HepG2 (cell line): ENCODE data around the gene WDR18. TPM values are rescaled to one million over a fixed set of nuclear protein-coding genes. Genes with fewer than 3 reads are reported as not detected.

Experiments
- CBX1 ChIP-seq: IDR thresholded peaks from one replicate; pipeline ENCODE4 v1.6.1; 2016; ENCODE audit warnings: antibody characterized with exemption, low read depth
- CHD4 ChIP-seq: fragments of 200-600 bp; sonication (generic); IDR thresholded peaks from 2 replicates; pipeline ENCODE4 v1.7.0; 2017; ENCODE audit warnings: mild to moderate bottlenecking, low read length, borderline replicate concordance
- FOSL2 ChIP-seq: sonication (generic); formaldehyde crosslinking; IDR thresholded peaks from 2 replicates; pipeline ENCODE4 v1.4.0; 2020; ENCODE audit warnings: missing genetic modification reagents
- HOXA3 ChIP-seq: sonication (generic); formaldehyde crosslinking; IDR thresholded peaks from 2 replicates; pipeline ENCODE4 v1.5.0; 2020; ENCODE audit warnings: missing genetic modification reagents
- LCORL ChIP-seq, 2 experiments: fragments of 450-650 bp in 1 of 2; sonication (generic) in 1 of 2; formaldehyde crosslinking in 1 of 2; IDR thresholded peaks; 2 replicates each; pipeline versions ENCODE4 v1.5.0 to v1.6.1; 2017 to 2020; ENCODE audit warnings: antibody characterized with exemption in 1 of 2, missing genetic modification reagents in 1 of 2
- RXRB ChIP-seq: IDR thresholded peaks from 2 replicates; pipeline ENCODE4 v1.6.1; 2016; ENCODE audit warnings: borderline replicate concordance, missing genetic modification reagents, missing compliant biosample characterization
- STAG1 ChIP-seq: sonication (generic); formaldehyde crosslinking; IDR thresholded peaks from 2 replicates; pipeline ENCODE4 v1.4.0; 2020; ENCODE audit warnings: missing genetic modification reagents
- TEAD3 ChIP-seq: optimal IDR thresholded peaks from 2 replicates; pipeline ENCODE3; 2016; ENCODE audit warnings: borderline replicate concordance
- TSC22D2 ChIP-seq: sonication (generic); formaldehyde crosslinking; IDR thresholded peaks from 2 replicates; pipeline ENCODE4 v1.5.1; 2020; ENCODE audit warnings: missing genetic modification reagents, mild to moderate bottlenecking, borderline replicate concordance
- ZNF333 ChIP-seq: sonication (generic); formaldehyde crosslinking; IDR thresholded peaks from 2 replicates; pipeline ENCODE4 v1.4.0; 2020; ENCODE audit warnings: mild to moderate bottlenecking, missing genetic modification reagents, borderline replicate concordance
- ZNF552 ChIP-seq: sonication (generic); formaldehyde crosslinking; IDR thresholded peaks from 2 replicates; pipeline ENCODE4 v1.9.0; 2022; ENCODE audit warnings: missing genetic modification reagents, mild to moderate bottlenecking, borderline replicate concordance
- ZNF782 ChIP-seq: sonication (generic); formaldehyde crosslinking; IDR thresholded peaks from 2 replicates; pipeline ENCODE4 v1.4.0; 2020; ENCODE audit warnings: missing genetic modification reagents, mild to moderate bottlenecking, borderline replicate concordance
- ZSCAN12 ChIP-seq: sonication (generic); formaldehyde crosslinking; IDR thresholded peaks from 2 replicates; pipeline ENCODE4 v1.9.0; 2021; ENCODE audit warnings: mild to moderate bottlenecking, missing genetic modification reagents
- polyA plus RNA-seq, 8 experiments: library from polyadenylated mRNA; depleted of rRNA in 3 of 8; stranded (reverse) in 7 of 8; unstranded in 1 of 8; fragments of >200 nt; fragmentation: Illumina TruSeq in 4 of 8; extraction: Trizol in 4 of 8; gene quantifications; 2 replicates each; pipeline versions ENCODE4 v1.2.1 to v1.2.3, GENCODE V29; 2011 to 2016; ENCODE audit warnings: low read depth in 4 of 8, missing spikeins in 1 of 8, mixed read lengths in 1 of 8; ENCODE audit not compliant: insufficient read depth in 1 of 8
- total RNA-seq, 5 experiments: library from RNA; depleted of rRNA; stranded (reverse); fragments of >200 nt; fragmentation: Illumina TruSeq; extraction: Trizol; gene quantifications; 2 replicates each; pipeline ENCODE4 v1.2.3, GENCODE V29; 2016; ENCODE audit warnings: low read depth in 1 of 5
- TF ChIP-seq, protein P1 (sequence below): sonication (generic); formaldehyde crosslinking; IDR thresholded peaks from 2 replicates; pipeline ENCODE4 v1.5.1; 2020; ENCODE audit warnings: mild to moderate bottlenecking, missing genetic modification reagents, borderline replicate concordance
- TF ChIP-seq, protein P2 (sequence below): sonication (generic); formaldehyde crosslinking; IDR thresholded peaks from 2 replicates; pipeline ENCODE4 v1.8.1; 2022; ENCODE audit warnings: mild to moderate bottlenecking, missing genetic modification reagents
- TF ChIP-seq, protein P3 (sequence below): sonication (generic); formaldehyde crosslinking; IDR thresholded peaks from 2 replicates; pipeline ENCODE4 v1.5.1; 2020; ENCODE audit warnings: mild to moderate bottlenecking, missing genetic modification reagents, moderate library complexity
- TF ChIP-seq, protein P4 (sequence below): IDR thresholded peaks from 2 replicates; pipeline ENCODE4 v1.6.1; 2018; ENCODE audit warnings: missing genetic modification reagents, mild to moderate bottlenecking, missing compliant biosample characterization

The WDR18 gene
- total and polyA plus RNA-seq, 2 of the 13 experiments (the other 11 are each of a cell fraction or from before 2014, with no cell fraction given), result 36.4 to 47.6 TPM

DNA sequence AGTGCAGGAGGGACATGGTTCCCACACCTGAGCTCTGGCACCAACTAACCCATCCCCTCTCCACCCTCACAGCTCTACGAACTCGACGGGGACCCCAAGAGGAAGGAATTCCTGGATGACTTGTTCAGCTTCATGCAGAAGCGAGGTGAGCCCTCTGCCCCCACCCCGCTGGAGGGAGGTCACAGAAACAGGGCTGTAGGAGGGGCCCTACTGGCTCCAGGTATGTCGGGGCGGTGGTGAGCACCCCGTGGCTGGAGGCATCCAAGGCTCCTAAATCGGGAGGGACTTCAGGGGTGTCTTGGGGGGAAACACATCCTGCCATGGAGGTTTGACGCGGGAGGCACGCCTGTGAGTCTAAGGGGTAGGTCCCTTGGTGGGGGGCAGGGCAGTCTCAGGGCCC is 24.1 kb upstream of the WDR18 start (continued):
- TF ChIP-seq, protein P1, sequence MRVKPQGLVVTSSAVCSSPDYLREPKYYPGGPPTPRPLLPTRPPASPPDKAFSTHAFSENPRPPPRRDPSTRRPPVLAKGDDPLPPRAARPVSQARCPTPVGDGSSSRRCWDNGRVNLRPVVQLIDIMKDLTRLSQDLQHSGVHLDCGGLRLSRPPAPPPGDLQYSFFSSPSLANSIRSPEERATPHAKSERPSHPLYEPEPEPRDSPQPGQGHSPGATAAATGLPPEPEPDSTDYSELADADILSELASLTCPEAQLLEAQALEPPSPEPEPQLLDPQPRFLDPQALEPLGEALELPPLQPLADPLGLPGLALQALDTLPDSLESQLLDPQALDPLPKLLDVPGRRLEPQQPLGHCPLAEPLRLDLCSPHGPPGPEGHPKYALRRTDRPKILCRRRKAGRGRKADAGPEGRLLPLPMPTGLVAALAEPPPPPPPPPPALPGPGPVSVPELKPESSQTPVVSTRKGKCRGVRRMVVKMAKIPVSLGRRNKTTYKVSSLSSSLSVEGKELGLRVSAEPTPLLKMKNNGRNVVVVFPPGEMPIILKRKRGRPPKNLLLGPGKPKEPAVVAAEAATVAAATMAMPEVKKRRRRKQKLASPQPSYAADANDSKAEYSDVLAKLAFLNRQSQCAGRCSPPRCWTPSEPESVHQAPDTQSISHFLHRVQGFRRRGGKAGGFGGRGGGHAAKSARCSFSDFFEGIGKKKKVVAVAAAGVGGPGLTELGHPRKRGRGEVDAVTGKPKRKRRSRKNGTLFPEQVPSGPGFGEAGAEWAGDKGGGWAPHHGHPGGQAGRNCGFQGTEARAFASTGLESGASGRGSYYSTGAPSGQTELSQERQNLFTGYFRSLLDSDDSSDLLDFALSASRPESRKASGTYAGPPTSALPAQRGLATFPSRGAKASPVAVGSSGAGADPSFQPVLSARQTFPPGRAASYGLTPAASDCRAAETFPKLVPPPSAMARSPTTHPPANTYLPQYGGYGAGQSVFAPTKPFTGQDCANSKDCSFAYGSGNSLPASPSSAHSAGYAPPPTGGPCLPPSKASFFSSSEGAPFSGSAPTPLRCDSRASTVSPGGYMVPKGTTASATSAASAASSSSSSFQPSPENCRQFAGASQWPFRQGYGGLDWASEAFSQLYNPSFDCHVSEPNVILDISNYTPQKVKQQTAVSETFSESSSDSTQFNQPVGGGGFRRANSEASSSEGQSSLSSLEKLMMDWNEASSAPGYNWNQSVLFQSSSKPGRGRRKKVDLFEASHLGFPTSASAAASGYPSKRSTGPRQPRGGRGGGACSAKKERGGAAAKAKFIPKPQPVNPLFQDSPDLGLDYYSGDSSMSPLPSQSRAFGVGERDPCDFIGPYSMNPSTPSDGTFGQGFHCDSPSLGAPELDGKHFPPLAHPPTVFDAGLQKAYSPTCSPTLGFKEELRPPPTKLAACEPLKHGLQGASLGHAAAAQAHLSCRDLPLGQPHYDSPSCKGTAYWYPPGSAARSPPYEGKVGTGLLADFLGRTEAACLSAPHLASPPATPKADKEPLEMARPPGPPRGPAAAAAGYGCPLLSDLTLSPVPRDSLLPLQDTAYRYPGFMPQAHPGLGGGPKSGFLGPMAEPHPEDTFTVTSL (CRISPR knock-in tag), result no peak
- TF ChIP-seq ZNF782 (CRISPR knock-in tag), result no peak
- TF ChIP-seq STAG1 (CRISPR knock-in tag), result peak; percentile 25; the same call in 1 of the 2 replicates
- 0 out of 2 replicates have a peak, but pooled peaks have one; percentile 7 for TF ChIP-seq ZNF552 (CRISPR knock-in tag)
- TF ChIP-seq, protein P2, sequence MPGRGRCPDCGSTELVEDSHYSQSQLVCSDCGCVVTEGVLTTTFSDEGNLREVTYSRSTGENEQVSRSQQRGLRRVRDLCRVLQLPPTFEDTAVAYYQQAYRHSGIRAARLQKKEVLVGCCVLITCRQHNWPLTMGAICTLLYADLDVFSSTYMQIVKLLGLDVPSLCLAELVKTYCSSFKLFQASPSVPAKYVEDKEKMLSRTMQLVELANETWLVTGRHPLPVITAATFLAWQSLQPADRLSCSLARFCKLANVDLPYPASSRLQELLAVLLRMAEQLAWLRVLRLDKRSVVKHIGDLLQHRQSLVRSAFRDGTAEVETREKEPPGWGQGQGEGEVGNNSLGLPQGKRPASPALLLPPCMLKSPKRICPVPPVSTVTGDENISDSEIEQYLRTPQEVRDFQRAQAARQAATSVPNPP (CRISPR knock-in tag), result no peak
- TF ChIP-seq, protein P3, sequence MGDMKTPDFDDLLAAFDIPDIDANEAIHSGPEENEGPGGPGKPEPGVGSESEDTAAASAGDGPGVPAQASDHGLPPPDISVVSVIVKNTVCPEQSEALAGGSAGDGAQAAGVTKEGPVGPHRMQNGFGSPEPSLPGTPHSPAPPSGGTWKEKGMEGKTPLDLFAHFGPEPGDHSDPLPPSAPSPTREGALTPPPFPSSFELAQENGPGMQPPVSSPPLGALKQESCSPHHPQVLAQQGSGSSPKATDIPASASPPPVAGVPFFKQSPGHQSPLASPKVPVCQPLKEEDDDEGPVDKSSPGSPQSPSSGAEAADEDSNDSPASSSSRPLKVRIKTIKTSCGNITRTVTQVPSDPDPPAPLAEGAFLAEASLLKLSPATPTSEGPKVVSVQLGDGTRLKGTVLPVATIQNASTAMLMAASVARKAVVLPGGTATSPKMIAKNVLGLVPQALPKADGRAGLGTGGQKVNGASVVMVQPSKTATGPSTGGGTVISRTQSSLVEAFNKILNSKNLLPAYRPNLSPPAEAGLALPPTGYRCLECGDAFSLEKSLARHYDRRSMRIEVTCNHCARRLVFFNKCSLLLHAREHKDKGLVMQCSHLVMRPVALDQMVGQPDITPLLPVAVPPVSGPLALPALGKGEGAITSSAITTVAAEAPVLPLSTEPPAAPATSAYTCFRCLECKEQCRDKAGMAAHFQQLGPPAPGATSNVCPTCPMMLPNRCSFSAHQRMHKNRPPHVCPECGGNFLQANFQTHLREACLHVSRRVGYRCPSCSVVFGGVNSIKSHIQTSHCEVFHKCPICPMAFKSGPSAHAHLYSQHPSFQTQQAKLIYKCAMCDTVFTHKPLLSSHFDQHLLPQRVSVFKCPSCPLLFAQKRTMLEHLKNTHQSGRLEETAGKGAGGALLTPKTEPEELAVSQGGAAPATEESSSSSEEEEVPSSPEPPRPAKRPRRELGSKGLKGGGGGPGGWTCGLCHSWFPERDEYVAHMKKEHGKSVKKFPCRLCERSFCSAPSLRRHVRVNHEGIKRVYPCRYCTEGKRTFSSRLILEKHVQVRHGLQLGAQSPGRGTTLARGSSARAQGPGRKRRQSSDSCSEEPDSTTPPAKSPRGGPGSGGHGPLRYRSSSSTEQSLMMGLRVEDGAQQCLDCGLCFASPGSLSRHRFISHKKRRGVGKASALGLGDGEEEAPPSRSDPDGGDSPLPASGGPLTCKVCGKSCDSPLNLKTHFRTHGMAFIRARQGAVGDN (CRISPR knock-in tag), result peak; percentile 42; the same call in 1 of the 2 replicates
- TF ChIP-seq CHD4, result 0 out of 2 replicates have a peak, but pooled peaks have one; percentile 9
- no peak for TF ChIP-seq ZNF333 (CRISPR knock-in tag)
- no peak for TF ChIP-seq TSC22D2
- TF ChIP-seq CBX1, result peak; percentile 9
- TF ChIP-seq TEAD3 (CRISPR knock-in tag), result peak; percentile 100
- peak; percentile 46; the same call in 1 of the 2 replicates for TF ChIP-seq FOSL2
- no peak for TF ChIP-seq LCORL (IDR thresholded peaks at IDR 0.05)
- TF ChIP-seq LCORL (CRISPR knock-in tag; IDR thresholded peaks at IDR 0.05), result peak; percentile 58
- TF ChIP-seq RXRB (CRISPR knock-in tag), result peak; percentile 23; the same call in 1 of the 2 replicates
- peak; percentile 29; the same call in 1 of the 2 replicates for TF ChIP-seq HOXA3 (CRISPR knock-in tag)
- TF ChIP-seq ZSCAN12 (CRISPR knock-in tag), result no peak
- TF ChIP-seq, protein P4, sequence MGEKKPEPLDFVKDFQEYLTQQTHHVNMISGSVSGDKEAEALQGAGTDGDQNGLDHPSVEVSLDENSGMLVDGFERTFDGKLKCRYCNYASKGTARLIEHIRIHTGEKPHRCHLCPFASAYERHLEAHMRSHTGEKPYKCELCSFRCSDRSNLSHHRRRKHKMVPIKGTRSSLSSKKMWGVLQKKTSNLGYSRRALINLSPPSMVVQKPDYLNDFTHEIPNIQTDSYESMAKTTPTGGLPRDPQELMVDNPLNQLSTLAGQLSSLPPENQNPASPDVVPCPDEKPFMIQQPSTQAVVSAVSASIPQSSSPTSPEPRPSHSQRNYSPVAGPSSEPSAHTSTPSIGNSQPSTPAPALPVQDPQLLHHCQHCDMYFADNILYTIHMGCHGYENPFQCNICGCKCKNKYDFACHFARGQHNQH, result no peak
